Stimulated activated CD8-positive, alpha-beta memory T cell treated with anti-CD3 and anti-CD28 coated beads, Interleukin-15, amount 100 ng/mL, for 4 hours (primary cell): Measurements from ENCODE around the gene EPHA4.

Experiments
- DNase-seq, 2 donors: peaks; one replicate each; pipeline ENCODE4 v3.0.0-alpha.2; 2020; ENCODE audit warnings: low read depth in 2 of 2

EPHA4 gene

DNA sequence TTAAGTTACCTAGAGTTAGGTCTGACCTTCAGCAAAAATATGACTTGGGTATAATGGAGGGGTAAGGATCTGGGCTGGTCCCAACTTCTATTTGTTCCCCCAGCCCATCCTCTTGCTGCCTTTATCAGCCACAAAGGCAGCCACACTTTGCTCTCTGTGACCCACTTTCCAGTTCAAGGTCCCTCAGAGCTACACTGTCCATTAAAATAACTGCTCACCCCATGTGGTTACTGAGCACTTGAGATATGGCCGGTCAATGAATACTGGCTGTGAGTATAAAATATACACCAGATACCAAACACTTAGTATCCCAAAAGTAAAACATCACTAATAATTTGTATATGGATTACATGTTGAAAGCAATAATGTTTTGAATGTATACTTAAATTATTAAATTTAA is 67.2 kb downstream of the EPHA4 start:
- DNase-seq = no peak

DNA sequence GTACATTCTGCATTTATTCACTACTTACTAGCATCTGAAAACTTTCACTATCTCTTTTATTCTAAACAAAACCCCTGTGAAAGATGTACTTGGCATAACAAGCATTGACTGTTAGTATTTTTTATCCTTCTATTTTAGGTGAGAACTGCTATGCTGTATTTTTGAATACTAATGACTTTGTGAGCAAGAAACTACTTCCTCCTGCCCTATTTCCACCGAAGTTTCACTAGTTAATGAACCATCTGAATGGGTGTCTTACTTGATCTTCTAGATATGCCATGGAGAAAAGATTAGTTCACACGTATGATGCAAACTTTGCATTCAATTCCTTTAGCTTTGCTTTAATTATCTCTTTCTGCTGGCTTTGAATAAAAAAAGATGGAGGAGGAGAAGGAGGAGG is 68.1 kb downstream of the EPHA4 start:
- DNase-seq = no peak

DNA sequence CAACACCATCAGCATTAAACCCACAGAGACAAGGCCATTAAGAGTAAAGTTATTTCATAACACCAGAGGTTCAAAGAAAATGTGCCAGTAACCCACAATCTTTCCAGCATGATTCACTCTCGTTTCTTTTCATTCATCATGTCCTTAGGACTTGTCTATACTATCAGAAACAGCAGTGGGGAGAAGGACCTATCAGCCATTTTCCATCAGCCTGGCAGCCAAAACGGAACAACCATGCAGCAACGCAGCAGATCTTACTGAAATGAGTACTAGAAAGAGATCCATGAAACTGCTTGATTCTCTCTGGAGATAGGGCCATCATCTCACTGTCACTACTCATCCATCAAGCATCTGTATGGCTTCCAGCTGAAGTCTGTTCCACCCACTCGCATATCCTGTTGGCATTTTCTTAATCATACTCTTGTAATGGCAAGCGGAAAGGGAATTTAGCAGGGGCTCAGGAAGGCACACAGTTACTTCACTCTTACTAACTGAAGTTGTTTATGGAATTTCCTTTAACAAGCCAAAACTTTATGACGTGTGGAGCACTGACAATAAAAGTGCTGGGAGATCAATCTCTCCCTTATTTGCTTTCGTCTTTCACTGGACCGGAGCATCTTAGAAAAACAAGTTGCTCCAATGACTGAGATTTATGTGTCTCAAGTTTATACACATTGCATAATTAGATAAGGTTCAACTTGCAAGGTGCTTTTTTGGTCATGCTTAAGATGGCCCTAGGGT is 69.7 kb downstream of the EPHA4 start:
- no peak for DNase-seq

DNA sequence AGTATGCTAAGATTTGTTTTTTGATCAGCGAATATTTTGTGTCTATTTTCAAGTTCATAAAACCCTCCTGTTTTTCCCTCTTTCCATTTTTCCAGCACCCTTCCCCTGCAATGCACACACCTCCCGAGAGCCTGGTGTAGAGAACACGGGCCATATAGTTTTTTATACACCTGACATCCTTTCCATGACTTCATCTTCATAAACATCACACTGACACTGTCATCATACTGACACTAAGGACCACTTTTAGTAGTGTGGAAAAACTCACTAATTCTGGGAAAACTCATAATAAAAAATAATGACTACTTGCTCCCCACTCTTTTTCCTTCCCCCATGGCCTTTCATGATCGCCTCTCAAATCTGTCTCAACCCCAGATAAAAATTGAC is 70.2 kb downstream of the EPHA4 start:
- no peak for DNase-seq

DNA sequence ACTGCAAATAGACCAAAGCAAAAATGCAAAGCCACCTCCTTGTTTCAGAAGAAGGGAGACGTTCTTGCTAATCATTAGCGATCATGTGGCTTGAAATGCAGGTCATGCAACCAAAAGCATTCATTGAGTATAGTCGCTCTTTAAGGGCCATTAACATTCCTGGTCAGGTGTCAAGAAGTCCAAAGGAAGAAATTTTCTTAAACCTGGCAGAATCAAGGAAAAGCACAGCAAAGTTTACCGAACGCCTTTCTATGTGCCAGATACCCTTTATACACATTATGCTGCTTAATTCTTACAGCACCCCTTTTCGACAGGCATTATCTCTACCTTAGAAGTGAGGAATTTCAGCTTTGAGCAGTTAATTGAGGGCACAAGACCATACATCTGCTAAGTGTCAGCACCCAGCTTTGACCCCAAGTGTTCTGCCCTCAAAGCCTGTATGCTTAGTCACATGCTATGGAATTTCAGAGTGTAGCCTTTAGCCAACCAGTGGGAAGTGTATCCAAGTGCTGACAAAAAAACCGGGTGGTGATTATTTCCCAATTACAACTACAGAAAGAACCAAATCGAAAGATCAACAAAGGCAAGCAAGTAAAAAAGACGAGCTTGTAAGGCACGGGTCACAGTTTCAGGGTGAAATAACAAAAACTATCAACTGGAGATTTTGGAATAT is 70.8 kb downstream of the EPHA4 start:
- no peak for DNase-seq

DNA sequence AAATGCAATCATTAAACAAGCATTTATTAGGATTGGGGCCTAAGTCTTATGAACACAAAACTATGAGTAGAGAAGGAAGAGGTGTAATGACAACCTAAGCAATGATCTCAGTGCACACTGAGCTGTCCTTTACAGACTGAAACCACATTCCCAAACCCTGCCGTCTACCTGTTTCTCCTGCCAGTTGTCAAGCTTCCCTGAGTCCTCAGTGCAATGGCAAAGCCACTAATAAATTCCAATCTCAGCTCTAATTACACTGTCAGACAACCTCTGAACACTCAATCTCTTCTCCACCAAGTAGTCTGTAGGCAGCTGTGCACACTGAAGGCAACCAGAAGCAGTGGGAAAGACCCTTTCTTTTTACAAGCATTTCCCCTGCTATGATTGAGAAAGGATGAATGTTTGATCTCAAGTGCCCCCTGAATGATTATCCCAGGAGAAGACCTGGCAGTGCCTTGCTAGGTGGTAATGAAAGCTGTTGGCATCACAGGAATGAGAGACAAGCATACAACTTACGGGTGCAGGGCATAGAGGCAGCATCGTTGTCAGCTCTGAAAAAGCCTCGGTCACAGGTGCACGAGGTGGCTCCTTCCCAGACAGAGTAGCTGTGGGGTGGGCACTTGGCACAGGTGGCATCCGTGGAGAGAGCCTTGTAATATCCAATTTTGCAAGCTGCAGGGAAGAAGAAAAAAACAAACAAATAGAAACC is 71.4 kb downstream of the EPHA4 start:
- DNase-seq = no peak

DNA sequence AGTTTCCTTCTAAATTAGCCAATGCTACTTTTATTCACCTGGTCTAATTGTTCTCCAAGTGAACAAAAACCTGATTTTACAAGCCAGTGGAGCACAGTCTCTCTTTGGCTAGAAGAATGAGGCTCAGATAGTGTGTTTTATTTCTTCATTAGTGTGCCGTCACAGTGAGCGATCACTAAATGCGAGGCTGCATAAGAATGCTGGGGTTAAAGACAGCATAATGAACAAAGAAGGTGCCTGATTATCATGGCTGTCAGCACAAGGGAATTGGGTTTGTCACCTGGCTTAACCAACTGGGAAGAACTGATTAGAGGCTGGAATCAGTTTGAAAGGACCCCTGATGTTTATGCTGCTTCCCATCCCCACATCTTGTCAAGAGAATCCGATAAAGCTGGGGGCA is 76.4 kb downstream of the EPHA4 start:
- DNase-seq = no peak

DNA sequence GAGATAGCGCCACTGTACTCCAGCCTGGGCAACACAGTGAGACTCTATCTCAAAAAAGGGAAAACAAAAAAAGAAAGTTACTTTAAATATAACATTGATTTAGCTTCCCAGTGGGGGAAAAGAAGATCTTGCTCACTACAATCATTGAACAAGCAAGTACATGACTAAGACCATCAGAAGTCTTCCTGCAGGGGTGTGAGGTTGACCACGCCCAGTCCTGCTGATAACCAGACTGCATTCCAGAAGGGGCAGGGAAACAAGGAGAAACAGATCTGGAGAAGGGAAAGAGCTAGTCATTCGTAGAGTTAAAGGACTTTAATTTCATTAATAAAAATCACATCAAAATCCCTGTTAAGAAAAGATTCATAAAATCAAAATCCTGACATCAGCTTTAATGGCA is 77.5 kb downstream of the EPHA4 start:
- no peak for DNase-seq

DNA sequence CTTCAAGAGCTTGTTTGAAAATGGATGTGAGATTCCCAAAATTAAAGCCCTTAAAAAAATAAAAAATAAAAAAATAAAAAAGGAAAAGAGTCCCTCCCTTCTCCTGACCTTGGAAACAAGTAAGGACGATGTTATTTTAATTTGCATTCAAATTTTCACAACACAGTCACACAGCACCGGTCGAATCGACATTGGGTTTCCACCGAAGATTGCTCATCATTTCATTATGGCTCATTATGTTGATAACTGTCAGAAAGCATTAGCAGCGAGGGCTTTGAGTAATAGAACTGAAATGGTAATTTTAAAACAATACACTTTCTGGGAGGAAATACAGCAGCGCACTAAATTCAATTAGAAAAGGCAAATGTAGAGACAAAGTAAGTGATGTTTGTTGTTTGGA is 78.7 kb downstream of the EPHA4 start:
- DNase-seq = no peak

DNA sequence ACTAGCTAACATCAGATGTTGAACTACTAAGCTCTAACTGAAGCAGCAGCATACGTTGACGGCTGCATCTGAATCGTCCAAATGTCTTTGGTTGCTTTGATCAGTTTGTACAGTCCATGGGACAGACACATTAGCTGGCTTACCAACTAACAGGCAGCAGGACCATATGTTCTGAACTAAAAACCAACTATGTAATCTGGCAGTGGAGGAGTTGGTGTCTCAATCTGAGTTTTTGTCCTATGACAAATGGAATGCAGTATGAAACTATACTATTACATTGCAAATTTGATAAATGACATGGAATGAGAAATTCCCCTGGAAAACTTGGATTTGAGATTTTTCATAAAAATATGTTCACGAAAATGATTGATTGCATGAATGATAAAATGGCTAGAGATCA is 79.5 kb downstream of the EPHA4 start:
- DNase-seq = no peak

DNA sequence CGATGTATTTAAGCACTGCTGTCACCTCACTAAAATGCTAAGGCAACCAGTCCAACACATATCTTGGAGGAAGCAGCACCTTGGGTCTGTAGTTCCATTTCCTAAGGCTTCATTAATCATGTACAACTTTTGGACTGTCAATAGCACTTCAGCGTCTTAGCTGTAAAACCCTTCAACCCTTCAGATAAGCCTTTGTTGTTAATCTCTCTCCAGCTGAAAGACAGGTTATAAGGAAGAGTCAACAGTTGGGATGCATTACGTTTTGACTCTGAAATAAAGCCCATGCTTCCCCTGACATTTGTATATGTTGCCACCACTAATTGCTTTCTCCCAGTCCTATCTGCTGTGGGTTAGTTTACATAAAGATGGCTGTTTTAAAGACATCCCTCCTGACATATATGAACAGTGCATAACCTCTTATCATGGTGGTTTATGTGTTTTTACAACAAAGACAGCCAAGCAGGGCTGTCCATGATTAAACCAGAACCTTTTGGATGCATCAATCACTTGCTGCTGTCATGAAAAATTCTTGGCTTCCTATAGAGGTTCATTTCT is 81.5 kb downstream of the EPHA4 start:
- DNase-seq = no peak

DNA sequence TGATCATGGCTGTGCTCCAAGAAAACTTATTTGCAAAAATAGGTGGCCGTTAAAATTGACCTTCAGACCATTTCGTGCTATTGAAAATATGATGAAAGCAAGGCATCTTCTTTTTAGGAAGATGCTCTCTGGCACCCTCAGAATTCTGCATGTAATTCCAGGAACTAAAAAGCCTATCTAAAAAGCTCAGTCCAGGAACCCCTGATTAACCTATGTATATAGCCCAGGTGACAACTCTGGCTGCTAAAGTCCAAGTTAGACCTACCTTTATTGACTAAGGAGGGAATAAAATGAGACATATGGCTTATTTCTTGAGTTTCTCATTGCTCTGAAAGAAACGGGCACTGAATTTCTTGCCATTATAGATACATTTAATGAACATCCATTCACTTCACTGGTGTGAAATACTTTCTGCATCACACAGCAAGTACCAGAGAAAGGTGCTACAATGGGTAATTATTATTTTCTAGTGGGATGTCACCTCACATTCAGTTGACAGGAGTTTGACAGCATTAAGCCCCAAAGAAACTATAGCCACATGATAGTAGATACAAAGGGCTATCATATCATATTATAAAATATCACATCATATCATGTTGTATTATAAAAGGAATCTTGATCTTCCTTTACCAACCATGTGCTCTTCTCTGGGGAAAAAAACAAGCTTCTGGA is 83.8 kb downstream of the EPHA4 start:
- DNase-seq = no peak

DNA sequence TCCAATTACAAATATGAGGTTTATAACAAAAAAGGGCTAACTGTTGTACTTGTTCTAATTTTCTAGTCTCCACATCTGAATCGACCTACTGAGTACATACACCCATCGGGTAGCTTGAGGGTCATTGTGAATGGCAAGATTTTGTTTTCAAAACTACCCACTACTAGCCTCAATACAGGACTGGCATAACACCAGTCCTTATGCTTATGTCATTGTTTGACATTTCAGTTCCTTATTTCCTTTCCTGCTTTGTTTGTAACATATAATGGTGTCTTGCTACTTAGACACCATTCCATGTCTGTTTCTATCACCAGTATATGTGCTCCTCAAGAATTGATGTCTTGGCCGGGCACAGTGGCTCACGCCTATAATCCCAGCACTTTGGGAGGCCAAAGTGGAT is 86.0 kb downstream of the EPHA4 start:
- no peak for DNase-seq

DNA sequence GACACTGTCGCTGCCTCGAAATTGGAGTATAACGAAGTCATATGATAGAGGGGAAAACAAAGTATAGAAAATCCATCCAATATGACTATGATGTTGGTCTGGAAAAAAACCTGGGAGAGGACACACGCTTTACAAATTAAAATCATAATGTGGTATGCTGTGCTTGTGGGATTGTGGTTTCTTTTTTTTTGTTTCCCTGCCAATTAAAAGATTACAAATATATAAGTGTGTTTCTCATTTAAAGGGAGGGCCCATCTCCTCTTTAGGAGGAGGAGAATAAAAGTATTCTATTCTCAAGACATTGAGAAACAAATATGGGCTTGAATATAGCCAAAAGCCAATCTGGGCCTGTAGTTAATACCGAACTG is 86.6 kb downstream of the EPHA4 start:
- DNase-seq = no peak

DNA sequence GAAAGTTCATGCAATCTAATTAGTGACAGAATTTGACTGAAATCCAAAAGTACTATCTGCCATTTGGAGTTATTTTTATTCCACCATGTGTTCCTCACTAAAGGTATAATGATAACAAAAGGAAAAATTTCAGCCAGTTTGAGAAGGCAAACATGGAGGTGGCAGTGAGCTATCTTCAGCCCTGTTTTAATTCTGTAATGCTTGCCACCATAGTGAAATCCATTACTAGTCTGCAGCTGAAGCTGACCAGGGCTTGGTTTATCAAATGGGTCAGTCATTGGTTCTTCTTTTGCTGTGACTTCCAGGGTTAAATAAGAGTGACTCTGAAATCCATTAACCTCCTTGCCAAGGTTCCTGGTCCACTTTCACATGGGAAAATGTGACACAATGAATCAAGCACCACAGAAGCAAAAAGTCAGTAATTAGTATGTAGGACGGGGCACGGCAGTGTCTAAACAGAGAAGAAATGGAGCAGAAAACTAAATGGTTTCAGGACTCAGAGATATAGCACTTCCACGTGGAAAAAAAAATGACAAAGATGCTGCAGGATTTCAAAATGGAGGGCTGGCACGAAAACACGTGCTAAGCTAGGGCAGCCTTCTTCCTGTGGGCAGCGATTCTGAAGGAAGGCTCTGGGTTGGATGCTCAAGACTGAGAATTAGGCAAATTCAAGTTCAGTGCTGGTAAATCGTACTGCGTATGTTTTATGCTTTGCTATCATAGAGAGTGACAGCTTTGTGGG is 87.2 kb downstream of the EPHA4 start:
- no peak for DNase-seq

DNA sequence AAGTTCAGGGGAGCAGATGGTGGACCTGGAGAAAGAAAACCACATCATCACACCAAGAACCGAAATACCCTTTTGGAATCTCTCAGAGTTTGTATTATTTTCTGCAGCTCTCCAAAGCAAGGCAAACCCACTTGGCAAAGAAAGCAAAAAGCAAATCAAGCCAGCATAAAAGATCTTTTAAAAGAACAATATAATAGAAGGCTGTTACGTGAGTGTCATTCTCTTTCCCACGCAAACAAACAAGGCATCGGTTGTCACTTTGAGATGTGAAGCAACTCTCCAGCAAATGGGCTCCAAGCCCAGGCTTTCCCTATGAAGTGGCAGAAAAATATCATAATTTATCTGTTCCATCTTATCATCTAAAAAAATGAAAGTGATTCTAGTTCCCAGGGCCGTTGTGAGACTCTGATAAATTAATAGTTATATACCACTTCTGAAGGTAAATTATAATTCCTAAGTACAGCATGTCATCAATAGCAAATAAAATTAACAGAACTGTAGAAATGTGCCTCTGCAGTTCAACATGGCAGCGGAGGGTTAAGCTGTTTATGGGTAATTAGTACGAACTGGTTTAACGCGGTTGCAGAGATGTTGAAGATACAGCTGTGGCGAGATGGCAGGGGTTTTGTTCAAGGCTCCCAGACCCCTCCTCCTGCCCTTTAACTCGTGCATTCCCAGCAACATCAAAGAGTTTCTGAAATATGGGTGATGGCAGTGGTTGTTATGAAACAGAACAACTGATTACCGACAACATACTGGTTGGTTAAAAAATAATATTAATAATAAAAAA is 89.2 kb downstream of the EPHA4 start:
- DNase-seq = no peak

DNA sequence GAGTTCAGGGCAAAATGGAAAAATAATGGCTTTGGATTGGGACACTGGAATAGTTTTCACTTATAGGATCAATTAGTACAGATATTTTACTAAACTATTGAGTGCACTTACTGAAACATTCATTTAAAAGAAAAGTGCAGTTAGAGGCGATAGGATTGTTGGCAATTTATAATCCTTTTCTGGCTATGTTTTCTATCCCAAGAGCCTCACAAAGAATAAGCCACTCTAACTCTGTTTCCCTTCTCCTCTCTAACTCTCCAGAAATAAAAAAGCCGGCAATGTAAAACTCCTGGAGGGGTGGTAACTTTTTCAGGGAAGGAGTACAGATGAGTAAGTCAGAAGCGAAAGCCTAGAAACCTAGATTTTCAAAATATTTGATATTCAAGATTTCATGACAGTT is 91.3 kb downstream of the EPHA4 start:
- no peak for DNase-seq

DNA sequence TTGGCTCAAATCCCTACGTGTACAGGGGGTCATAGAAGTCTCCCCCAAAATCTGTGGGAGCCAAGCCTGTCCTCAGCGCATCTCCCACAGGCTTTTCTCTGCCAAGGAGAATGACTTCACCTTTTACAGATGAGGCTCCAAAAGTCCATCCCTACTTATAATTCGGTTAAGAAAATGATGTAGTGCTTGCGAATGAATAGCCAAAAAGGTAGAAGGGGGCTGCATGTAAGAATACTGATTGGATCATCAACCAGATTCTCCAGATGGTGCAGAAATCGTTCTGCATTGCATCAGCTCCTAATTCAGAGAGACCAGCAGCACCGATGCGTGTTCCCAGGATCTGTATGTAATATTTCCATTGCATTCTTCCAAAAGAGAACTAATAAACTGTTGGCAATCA is 91.9 kb downstream of the EPHA4 start:
- no peak for DNase-seq

DNA sequence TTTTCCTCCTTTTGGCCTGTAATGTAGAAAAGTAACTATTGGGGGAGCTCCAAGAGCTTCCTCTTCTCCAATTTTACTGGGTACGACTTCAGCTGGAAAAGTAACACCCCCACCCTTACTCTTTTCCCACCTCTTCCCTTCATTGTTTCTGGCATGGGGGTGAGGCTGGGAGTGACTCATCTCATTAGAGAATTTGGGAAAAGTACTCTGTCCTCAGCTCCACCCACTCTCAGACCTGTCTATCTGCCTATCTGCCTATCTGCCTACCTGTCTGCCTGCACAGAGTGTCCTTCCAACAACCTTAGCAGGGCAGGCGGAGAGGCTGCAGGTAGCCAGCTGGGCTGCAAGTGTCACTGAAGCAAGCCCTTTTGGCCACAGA is 93.6 kb downstream of the EPHA4 start:
- no peak for DNase-seq

DNA sequence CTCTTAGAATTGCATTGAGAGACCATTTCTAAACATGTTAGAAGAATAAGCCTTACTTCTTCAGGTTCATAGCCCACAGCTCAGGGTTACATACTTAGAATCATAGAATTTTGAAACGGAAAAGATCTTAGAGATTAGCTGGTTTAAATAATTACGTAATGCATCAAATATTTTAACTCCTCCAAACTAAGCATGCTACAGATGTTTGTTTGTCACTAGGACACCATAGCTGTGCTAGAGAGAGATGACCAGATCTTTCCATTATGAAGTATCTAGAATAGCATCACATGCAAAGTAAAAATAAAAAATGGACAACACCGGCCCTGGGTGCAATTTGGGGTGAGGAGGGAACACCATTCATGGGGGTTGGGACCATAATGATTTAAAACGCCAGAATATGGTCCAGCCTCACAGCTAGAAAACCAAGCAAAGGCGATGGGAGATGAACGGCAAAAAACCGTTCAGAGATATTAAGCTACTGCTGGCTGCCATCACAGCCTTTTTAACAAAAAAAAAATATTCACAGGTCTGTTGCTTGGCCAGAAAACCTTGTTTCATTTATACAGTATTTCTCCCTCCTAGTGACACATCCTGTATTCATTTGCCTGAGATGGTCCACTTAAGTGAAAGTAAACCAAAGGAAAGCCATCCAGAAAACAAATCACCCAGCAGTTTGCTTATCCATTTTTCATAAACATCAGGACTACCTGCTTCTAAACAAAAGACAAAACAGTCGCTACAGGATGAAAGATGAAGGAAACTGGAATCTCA is 94.2 kb downstream of the EPHA4 start:
- DNase-seq = no peak
